Mesenchymal stem cell (in vitro differentiated cells and primary cell): ENCODE results near the gene TBC1D12.

ENCODE experiments used
- DNase-seq: peaks from one replicate; pipeline ENCODE4 v3.0.0-alpha.2; 2013
- H2AFZ ChIP-seq: one replicate; pipeline ENCODE4 v1.6.1; 2013; ENCODE audit warnings: low read depth, mild to moderate bottlenecking, control low read depth, inconsistent platforms, low read length, moderate library complexity
- H2AK5ac ChIP-seq: 2 replicates; pipeline ENCODE4 v1.6.1; 2013; ENCODE audit warnings: low read length, moderate library complexity, mild to moderate bottlenecking, inconsistent platforms; ENCODE audit not compliant: severe bottlenecking
- H2BK120ac ChIP-seq: one replicate; pipeline ENCODE4 v1.6.1; 2013; ENCODE audit warnings: low read depth, mild to moderate bottlenecking, inconsistent platforms, low read length, moderate library complexity
- H2BK12ac ChIP-seq, 2 experiments: one replicate each; pipeline ENCODE4 v1.6.1; 2013; ENCODE audit warnings: inconsistent platforms in 2 of 2, low read length in 2 of 2, mild to moderate bottlenecking in 2 of 2, moderate library complexity in 2 of 2, control low read depth in 1 of 2
- H2BK15ac ChIP-seq: one replicate; pipeline ENCODE4 v1.6.1; 2013; ENCODE audit warnings: mild to moderate bottlenecking, low read depth, inconsistent platforms; ENCODE audit not compliant: poor library complexity, severe bottlenecking
- H2BK5ac ChIP-seq: 2 replicates; pipeline ENCODE4 v1.6.1; 2013; ENCODE audit warnings: low read depth, mild to moderate bottlenecking, low read length, control low read depth, inconsistent platforms; ENCODE audit not compliant: poor library complexity, severe bottlenecking
- H3K14ac ChIP-seq, 2 experiments: one replicate each; pipeline ENCODE4 v1.6.1; 2013; ENCODE audit warnings: inconsistent platforms in 2 of 2, low read length in 2 of 2, control low read depth in 1 of 2, mild to moderate bottlenecking in 1 of 2, moderate library complexity in 1 of 2
- H3K18ac ChIP-seq, 2 experiments: one replicate each; pipeline ENCODE4 v1.6.1; 2013; ENCODE audit warnings: inconsistent platforms in 2 of 2, low read length in 2 of 2, control low read depth in 1 of 2, low read depth in 1 of 2, mild to moderate bottlenecking in 1 of 2
- H3K23ac ChIP-seq, 2 experiments: one replicate each; pipeline ENCODE4 v1.6.1; 2013; ENCODE audit warnings: inconsistent platforms in 2 of 2, low read length in 2 of 2, mild to moderate bottlenecking in 2 of 2, moderate library complexity in 2 of 2, control low read depth in 1 of 2
- H3K27ac ChIP-seq: 2 replicates; pipeline ENCODE4 v1.5.1; 2013; ENCODE audit warnings: mild to moderate bottlenecking, moderate library complexity, low read length, control low read depth, inconsistent platforms; ENCODE audit not compliant: poor library complexity, severe bottlenecking
- H3K27me3 ChIP-seq, 2 experiments: 2 replicates each; pipeline versions ENCODE4 v1.6.1 to v1.7.0; 2013; ENCODE audit warnings: low read length in 2 of 2, mild to moderate bottlenecking in 2 of 2, moderate library complexity in 2 of 2, control low read depth in 1 of 2, inconsistent platforms in 1 of 2; ENCODE audit not compliant: control insufficient read depth in 1 of 2, insufficient read depth in 1 of 2
- H3K36me3 ChIP-seq, 2 experiments: 2 replicates each; pipeline versions ENCODE4 v1.6.1 to v1.7.0; 2013; ENCODE audit warnings: low read length in 2 of 2, control low read depth in 1 of 2, inconsistent platforms in 1 of 2, low read depth in 1 of 2, mild to moderate bottlenecking in 1 of 2; ENCODE audit not compliant: insufficient read depth in 2 of 2, control insufficient read depth in 1 of 2
- H3K4ac ChIP-seq, 2 experiments: one replicate each; pipeline ENCODE4 v1.6.1; 2013; ENCODE audit warnings: inconsistent platforms in 2 of 2, low read length in 2 of 2, mild to moderate bottlenecking in 2 of 2, moderate library complexity in 2 of 2, control low read depth in 1 of 2, low read depth in 1 of 2
- H3K4me1 ChIP-seq: 2 replicates; pipeline ENCODE4 v1.6.1; 2013; ENCODE audit warnings: low read depth, low read length, control low read depth; ENCODE audit not compliant: control insufficient read depth, insufficient read depth
- H3K4me2 ChIP-seq: 2 replicates; pipeline ENCODE4 v1.6.1; 2013; ENCODE audit warnings: low read length, mild to moderate bottlenecking, inconsistent platforms; ENCODE audit not compliant: poor library complexity, severe bottlenecking
- H3K4me3 ChIP-seq, 2 experiments: 2 replicates each; pipeline versions ENCODE4 v1.5.1 to v1.7.0; 2013; ENCODE audit warnings: low read length in 2 of 2, mild to moderate bottlenecking in 2 of 2, control low read depth in 1 of 2, low read depth in 1 of 2; ENCODE audit not compliant: insufficient read depth in 1 of 2
- H3K79me1 ChIP-seq: replicated peaks from 2 replicates; pipeline ENCODE4 v1.6.1; 2013; ENCODE audit warnings: mild to moderate bottlenecking, control low read depth, low read length, inconsistent platforms; ENCODE audit not compliant: poor library complexity, severe bottlenecking
- H3K9ac ChIP-seq: 2 replicates; pipeline ENCODE4 v1.7.0; 2013; ENCODE audit warnings: mild to moderate bottlenecking, low read length, moderate library complexity
- H3K9me3 ChIP-seq: 2 replicates; pipeline ENCODE4 v1.7.0; 2013; ENCODE audit warnings: mild to moderate bottlenecking, low read length; ENCODE audit not compliant: control insufficient read depth
- H4K8ac ChIP-seq: one replicate; pipeline ENCODE4 v1.6.1; 2013; ENCODE audit warnings: inconsistent platforms, mild to moderate bottlenecking, low read length, moderate library complexity
- H4K91ac ChIP-seq: one replicate; pipeline ENCODE4 v1.6.1; 2013; ENCODE audit warnings: mild to moderate bottlenecking, low read length, inconsistent platforms
- WGBS: methylation state at CpG from one replicate; pipeline ENCODE4 v1.1.7; 2013; ENCODE audit warnings: mixed read lengths; 5-methylcytosine and 5-hydroxymethylcytosine counted together

The TBC1D12 gene

DNA sequence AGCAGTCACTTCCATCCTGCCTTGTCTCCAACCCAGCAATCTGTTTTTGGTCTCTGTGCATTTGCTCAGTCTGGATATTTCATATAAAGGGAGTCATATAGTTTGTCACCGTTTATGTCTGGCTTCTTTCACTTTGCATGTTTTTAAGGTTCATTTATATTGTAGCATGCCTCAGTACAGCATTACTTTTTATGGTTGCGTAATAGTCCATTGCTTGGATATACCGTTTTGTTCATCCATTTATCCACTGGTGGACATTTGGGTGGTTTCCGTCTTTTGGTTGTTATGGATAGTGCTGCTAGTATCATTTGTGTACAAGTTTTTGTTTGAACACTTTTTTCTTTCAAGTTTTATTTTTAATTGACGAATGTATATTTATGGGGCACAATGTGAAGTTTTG is 18.2 kb downstream of the TBC1D12 start:
- Histone ChIP-seq H3K36me3 (no peaks in the 10 kb centered on the region), H3K4me3 (no peak overlapping the region), H4K8ac (no peak overlapping the region), H3K27ac (no peak overlapping the region), H3K4ac (no peak overlapping the region), H4K91ac (no peak overlapping the region), H2BK5ac (no peak overlapping the region), H2BK15ac (no peak overlapping the region), H2AFZ (no peak overlapping the region), H2AK5ac (no peak overlapping the region), H3K4me2 (no peak overlapping the region), H3K9ac (no peak overlapping the region), H3K4me1 (no peaks in the 10 kb centered on the region), H3K27me3 (no peaks in the 10 kb centered on the region), H3K23ac (no peak overlapping the region), H2BK120ac (no peak overlapping the region), H2BK12ac (no peak overlapping the region), H3K14ac (no peak overlapping the region), H3K18ac (no peak overlapping the region), H3K9me3 (peaks cover 2% of the 10 kb centered on the region), H3K79me1 (peaks cover 21% of the 10 kb centered on the region)
- over 99% methylated on average over 5 of the region's 5 CpGs for WGBS
- no peak for DNase-seq

DNA sequence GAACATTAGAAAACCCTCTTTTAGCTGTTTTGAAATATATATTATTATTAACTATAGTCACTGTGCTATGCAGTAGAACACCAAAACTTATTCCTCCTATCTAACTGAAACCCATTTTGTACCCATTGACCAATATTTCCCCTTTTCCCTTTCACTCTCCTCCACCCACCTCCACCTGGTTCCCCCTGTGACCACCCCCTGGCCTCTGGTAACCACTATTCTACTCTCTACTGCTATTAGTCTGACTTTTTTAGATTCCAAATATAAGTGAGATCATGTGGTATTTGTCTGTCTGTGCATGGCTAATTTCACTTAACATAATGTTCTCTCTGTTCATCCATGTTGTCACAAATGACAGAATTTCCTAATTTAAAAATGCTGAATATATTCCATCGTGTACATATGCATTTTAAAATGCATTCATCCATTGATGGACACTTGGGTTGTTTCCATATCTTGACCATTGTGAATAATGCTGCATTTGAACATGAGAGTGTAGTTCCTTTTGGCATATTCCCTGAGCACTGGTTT is 18.7 kb downstream of the TBC1D12 start:
- 100% methylated on average over 1 of the region's 1 CpG for WGBS

GRCh38 chr10:94423627-94424026 is 21.3 kb downstream of the TBC1D12 start:
- DNase-seq, result no peak
- WGBS, result 100% methylated on average over 1 of the region's 1 CpG

More for the DNA sequence above, 18.7 kb downstream of the TBC1D12 start:
- no peak overlapping the region for H2AFZ ChIP-seq
- no peaks in the 10 kb centered on the region for H3K4me1 ChIP-seq
- H3K79me1 ChIP-seq, result peaks cover 21% of the 10 kb centered on the region
- H3K9ac ChIP-seq, result no peak overlapping the region
- no peak overlapping the region for H2BK12ac ChIP-seq
- H3K4ac ChIP-seq, result no peak overlapping the region
- no peak overlapping the region for H3K18ac ChIP-seq
- no peak overlapping the region for H2BK5ac ChIP-seq
- no peak overlapping the region for H3K14ac ChIP-seq
- no peaks in the 10 kb centered on the region for H3K36me3 ChIP-seq
- H3K23ac ChIP-seq, result no peak overlapping the region
- H2AK5ac ChIP-seq, result no peak overlapping the region
- H2BK120ac ChIP-seq, result no peak overlapping the region
- no peak overlapping the region for H3K27ac ChIP-seq
- no peaks in the 10 kb centered on the region for H3K27me3 ChIP-seq
- no peak for DNase-seq
- no peak overlapping the region for H3K4me3 ChIP-seq
- H3K4me2 ChIP-seq, result no peak overlapping the region
- no peak overlapping the region for H4K91ac ChIP-seq
- H4K8ac ChIP-seq, result no peak overlapping the region
- H3K9me3 ChIP-seq, result peaks cover 5% of the 10 kb centered on the region
- H2BK15ac ChIP-seq, result no peak overlapping the region

GRCh38 chr10:94424714-94425337 is 22.5 kb downstream of the TBC1D12 start:
- H3K14ac ChIP-seq, result peak overlapping the region in 1 of 2 experiments; percentile 15
- no peak overlapping the region for H2AFZ ChIP-seq
- no peak overlapping the region for H2BK120ac ChIP-seq
- no peak for DNase-seq
- no peak overlapping the region for H2BK5ac ChIP-seq
- H3K4me3 ChIP-seq, result no peak overlapping the region
- no peak overlapping the region for H2AK5ac ChIP-seq
- H3K4me1 ChIP-seq, result peaks cover 8% of the 10 kb centered on the region
- H3K79me1 ChIP-seq, result peaks cover 23% of the 10 kb centered on the region
- H3K4ac ChIP-seq, result no peak overlapping the region
- H3K18ac ChIP-seq, result no peak overlapping the region
- no peak overlapping the region for H2BK15ac ChIP-seq
- no peak overlapping the region for H4K91ac ChIP-seq
- no peak overlapping the region for H3K9ac ChIP-seq
- no peaks in the 10 kb centered on the region for H3K27me3 ChIP-seq
- no peak overlapping the region for H4K8ac ChIP-seq
- H3K27ac ChIP-seq, result no peak overlapping the region
- no peak overlapping the region for H3K23ac ChIP-seq
- no peak overlapping the region for H3K4me2 ChIP-seq
- H3K36me3 ChIP-seq, result no peaks in the 10 kb centered on the region
- H2BK12ac ChIP-seq, result no peak overlapping the region
- H3K9me3 ChIP-seq, result peaks cover 9% of the 10 kb centered on the region
- 97% methylated on average over 3 of the region's 4 CpGs for WGBS

More at GRCh38 chr10:94423627-94424026, 21.3 kb downstream of the TBC1D12 start:
- no peak overlapping the region for H4K91ac ChIP-seq
- H3K27ac ChIP-seq, result no peak overlapping the region
- no peak overlapping the region for H4K8ac ChIP-seq
- H2AK5ac ChIP-seq, result no peak overlapping the region
- no peak overlapping the region for H2AFZ ChIP-seq
- no peak overlapping the region for H3K14ac ChIP-seq
- no peak overlapping the region for H2BK5ac ChIP-seq
- peaks cover 24% of the 10 kb centered on the region for H3K79me1 ChIP-seq
- no peak overlapping the region for H2BK120ac ChIP-seq
- H3K9ac ChIP-seq, result no peak overlapping the region
- H3K4me2 ChIP-seq, result no peak overlapping the region
- H3K9me3 ChIP-seq, result peaks cover 9% of the 10 kb centered on the region
- no peak overlapping the region for H3K4ac ChIP-seq
- no peaks in the 10 kb centered on the region for H3K36me3 ChIP-seq
- no peak overlapping the region for H2BK15ac ChIP-seq
- peaks cover 4% of the 10 kb centered on the region for H3K4me1 ChIP-seq
- no peak overlapping the region for H3K18ac ChIP-seq
- no peaks in the 10 kb centered on the region for H3K27me3 ChIP-seq
- no peak overlapping the region for H3K23ac ChIP-seq
- H2BK12ac ChIP-seq, result no peak overlapping the region
- no peak overlapping the region for H3K4me3 ChIP-seq
